Caco-2 (cell line): ENCODE data around the gene KAT2A. TPM values are rescaled to one million over a fixed set of nuclear protein-coding genes. Genes with fewer than 3 reads are reported as not detected.

ENCODE experiments used
- BruUV-seq: library from RNA; stranded (reverse); fragments of 400-500 nt; replicated peaks from 2 replicates; lab custom pipeline; 2021; lab: Mats Ljungman, UMichigan
- CTCF ChIA-PET: fragments of 300-600 bp; sonication (Branson Sonifier 250); formaldehyde crosslinking; loops from one replicate; lab custom pipeline; 2022; ENCODE audit warnings: antibody characterized with exemption; lab: Charles Lee
- POLR2A ChIA-PET: fragments of 300-600 bp; sonication (Branson Sonifier 250); formaldehyde crosslinking; loops from one replicate; lab custom pipeline; 2022; ENCODE audit warnings: antibody characterized with exemption; lab: Charles Lee
- DNase-seq, 2 experiments: peaks; one replicate each; pipeline versions ENCODE4 v3.0.0 to v3.0.0-alpha.2; 2020 to 2022
- H3K27me3 ChIP-seq: replicated peaks from 2 replicates; pipeline ENCODE4 v1.6.0; 2011; ENCODE audit warnings: low read length; ENCODE audit not compliant: control insufficient read depth, insufficient read depth
- H3K36me3 ChIP-seq: 2 replicates; pipeline ENCODE4 v1.5.1; 2011; ENCODE audit warnings: low read length; ENCODE audit not compliant: control insufficient read depth, insufficient read depth
- H3K4me1 ChIP-seq: fragments of 250-450 bp; sonication (Bioruptor Pico); 2 replicates; pipeline ENCODE4 v1.5.1; 2020; ENCODE audit warnings: mild to moderate bottlenecking
- H3K4me3 ChIP-seq: 2 replicates; pipeline ENCODE4 v1.5.1; 2011; ENCODE audit warnings: low read depth, mild to moderate bottlenecking, control low read depth, low read length
- H3K9me3 ChIP-seq: fragments of 250-450 bp; sonication (Bioruptor Pico); 2 replicates; pipeline ENCODE4 v1.5.1; 2020; ENCODE audit warnings: mild to moderate bottlenecking, moderate library complexity
- H3K27ac Mint-ChIP-seq: one replicate; pipeline ENCODE4 v1.8.0; 2022; ENCODE audit warnings: mixed read lengths; ENCODE audit not compliant: unreplicated experiment
- H3K27me3 Mint-ChIP-seq: one replicate; pipeline ENCODE4 v1.8.0; 2022; ENCODE audit warnings: mixed read lengths; ENCODE audit not compliant: insufficient read depth, unreplicated experiment
- H3K36me3 Mint-ChIP-seq: one replicate; pipeline ENCODE4 v1.8.0; 2022; ENCODE audit warnings: mild to moderate bottlenecking, mixed read lengths; ENCODE audit not compliant: insufficient read depth, unreplicated experiment
- H3K4me1 Mint-ChIP-seq: one replicate; pipeline ENCODE4 v1.8.0; 2022; ENCODE audit warnings: low read depth, mixed read lengths; ENCODE audit not compliant: unreplicated experiment
- H3K4me3 Mint-ChIP-seq: one replicate; pipeline ENCODE4 v1.8.0; 2022; ENCODE audit warnings: mild to moderate bottlenecking, moderate library complexity, mixed read lengths; ENCODE audit not compliant: unreplicated experiment
- H3K9me3 Mint-ChIP-seq: one replicate; pipeline ENCODE4 v1.8.0; 2022; ENCODE audit warnings: mixed read lengths; ENCODE audit not compliant: unreplicated experiment
- intact Hi-C: fragments of 100-400 bp; cut with micrococcal nuclease; formaldehyde crosslinking; loops from one replicate; pipeline ENCODE4 v1.10.0; 2022; ENCODE audit not compliant: unreplicated experiment
- total RNA-seq: library from RNA; stranded (reverse); gene quantifications from 2 replicates; pipeline ENCODE4 v1.2.3, GENCODE V29; 2022
- TF ChIP-seq, protein P1 (sequence below), 2 experiments: fragments of 200-600 bp in 1 of 2; IDR thresholded peaks; 1 replicate in 1 of 2; 2 replicates in 1 of 2; pipeline versions ENCODE4 v1.5.1 to v1.8.0; 2011 to 2022; ENCODE audit warnings: antibody characterized with exemption in 1 of 2, control low read depth in 1 of 2, inconsistent platforms in 1 of 2, low read depth in 1 of 2, low read length in 1 of 2, mild to moderate bottlenecking in 1 of 2, moderate library complexity in 1 of 2; ENCODE audit not compliant: insufficient read depth in 1 of 2, severe bottlenecking in 1 of 2, unreplicated experiment in 1 of 2

The KAT2A gene
- total RNA-seq, 1 experiment from 2014 or later, result 46.5 TPM

DNA sequence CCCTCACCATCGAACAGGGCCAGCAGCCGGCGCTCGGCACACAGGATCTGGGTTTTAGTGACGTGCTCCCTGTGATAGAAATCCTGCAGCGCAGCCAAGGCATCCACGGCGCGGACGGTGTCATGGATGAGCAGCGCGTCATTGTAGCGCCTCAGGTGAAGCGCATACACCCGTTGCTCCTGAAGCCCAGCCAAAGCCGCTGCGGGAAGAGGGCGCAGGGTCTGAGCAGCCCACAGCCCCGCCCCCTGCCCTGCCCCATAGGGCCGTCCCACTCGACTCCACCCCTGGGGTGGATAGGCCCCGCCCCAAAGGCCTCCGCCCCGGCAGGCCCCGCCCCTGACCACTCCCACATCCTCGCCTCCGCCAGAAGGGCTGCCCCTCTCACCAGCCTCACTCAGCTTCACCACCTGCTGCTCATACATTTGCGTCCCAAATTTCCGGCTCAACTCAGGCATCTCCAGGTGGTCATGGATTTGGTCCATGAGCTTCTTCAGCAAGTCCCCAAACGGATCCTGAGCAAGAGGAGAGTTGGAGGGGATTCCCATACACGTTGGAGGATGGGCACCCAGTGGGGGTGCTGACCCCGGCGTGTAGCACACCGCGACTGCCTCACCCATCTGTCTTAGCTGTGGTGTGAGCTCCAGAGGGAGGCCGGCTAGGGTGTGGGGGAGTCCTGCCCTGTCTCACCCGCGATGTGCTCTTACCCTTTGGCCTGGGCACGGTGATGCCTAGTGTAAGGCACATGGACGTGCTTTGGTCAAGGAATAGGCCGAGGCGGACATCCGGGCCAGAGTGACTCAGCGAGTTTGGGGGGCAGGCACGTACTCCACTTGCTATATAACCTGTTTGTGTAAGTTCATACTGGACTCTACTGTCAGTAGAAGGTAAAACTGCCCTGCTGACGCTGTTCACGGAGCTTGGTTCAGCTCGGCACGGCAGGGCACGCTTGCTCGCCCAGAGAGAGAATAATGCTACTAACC lies 13.3 kb downstream of the KAT2A start:
- H3K27me3 ChIP-seq, result no peaks in the 10 kb centered on the region
- BruUV-seq, result no TSS peak
- H3K4me1 ChIP-seq, result no peaks in the 10 kb centered on the region
- POLR2A ChIA-PET, result no interaction called here
- TF ChIP-seq, protein P1, sequence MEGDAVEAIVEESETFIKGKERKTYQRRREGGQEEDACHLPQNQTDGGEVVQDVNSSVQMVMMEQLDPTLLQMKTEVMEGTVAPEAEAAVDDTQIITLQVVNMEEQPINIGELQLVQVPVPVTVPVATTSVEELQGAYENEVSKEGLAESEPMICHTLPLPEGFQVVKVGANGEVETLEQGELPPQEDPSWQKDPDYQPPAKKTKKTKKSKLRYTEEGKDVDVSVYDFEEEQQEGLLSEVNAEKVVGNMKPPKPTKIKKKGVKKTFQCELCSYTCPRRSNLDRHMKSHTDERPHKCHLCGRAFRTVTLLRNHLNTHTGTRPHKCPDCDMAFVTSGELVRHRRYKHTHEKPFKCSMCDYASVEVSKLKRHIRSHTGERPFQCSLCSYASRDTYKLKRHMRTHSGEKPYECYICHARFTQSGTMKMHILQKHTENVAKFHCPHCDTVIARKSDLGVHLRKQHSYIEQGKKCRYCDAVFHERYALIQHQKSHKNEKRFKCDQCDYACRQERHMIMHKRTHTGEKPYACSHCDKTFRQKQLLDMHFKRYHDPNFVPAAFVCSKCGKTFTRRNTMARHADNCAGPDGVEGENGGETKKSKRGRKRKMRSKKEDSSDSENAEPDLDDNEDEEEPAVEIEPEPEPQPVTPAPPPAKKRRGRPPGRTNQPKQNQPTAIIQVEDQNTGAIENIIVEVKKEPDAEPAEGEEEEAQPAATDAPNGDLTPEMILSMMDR (IDR thresholded peaks at IDR 0.05; ENCODE audit: insufficient read depth in 1 of 2, low read depth in 1 of 2, low read length in 1 of 2, severe bottlenecking in 1 of 2, unreplicated experiment in 1 of 2), result no peak
- intact Hi-C loops, result no loop called here
- no peak overlapping the region for H3K27ac Mint-ChIP-seq
- H3K4me1 Mint-ChIP-seq, result no peaks in the 10 kb centered on the region
- CTCF ChIA-PET, result interaction anchor here (1.4 kb wide), 1 partner anchor 40 kb away, joined by 4 read pairs; no protein-coding TSS in a partner anchor
- peak; percentile 61 to 63 for DNase-seq
- H3K27me3 Mint-ChIP-seq, result peaks cover 3% of the 10 kb centered on the region
- H3K36me3 Mint-ChIP-seq, result peaks cover 4% of the 10 kb centered on the region
- no peaks in the 10 kb centered on the region for H3K9me3 Mint-ChIP-seq
- no peaks in the 10 kb centered on the region for H3K36me3 ChIP-seq
- no peak overlapping the region for H3K4me3 ChIP-seq
- H3K4me3 Mint-ChIP-seq, result no peak overlapping the region
- no peaks in the 10 kb centered on the region for H3K9me3 ChIP-seq

DNA sequence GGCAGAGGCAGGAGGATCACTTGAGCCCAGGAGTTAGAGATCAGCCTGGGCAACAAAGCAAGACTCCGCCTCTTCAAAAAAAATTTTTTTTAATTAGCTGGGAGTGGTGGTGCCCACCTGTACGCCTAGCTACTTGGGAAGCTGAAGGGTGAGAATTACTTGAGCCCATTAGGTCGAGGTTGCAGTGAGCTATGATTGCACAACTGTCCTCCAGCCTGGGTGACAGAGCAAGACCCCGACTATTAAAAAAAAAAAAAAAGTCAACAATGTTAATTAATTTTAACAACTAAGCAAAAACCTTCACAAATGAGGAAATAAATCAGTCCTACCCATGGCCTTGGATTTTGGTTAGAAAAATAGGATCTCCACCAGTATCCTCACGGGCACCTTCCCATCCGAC lies 14.0 kb downstream of the KAT2A start:
- ChIA-PET POLR2A (no interaction called here), CTCF (interaction anchor here (1.4 kb wide), 1 partner anchor 39 kb away, joined by 4 read pairs; no protein-coding TSS in a partner anchor)
- BruUV-seq, result no TSS peak
- H3K27ac Mint-ChIP-seq, result no peak overlapping the region
- TF ChIP-seq, protein P1 (IDR thresholded peaks at IDR 0.05; ENCODE audit: insufficient read depth in 1 of 2, low read depth in 1 of 2, low read length in 1 of 2, severe bottlenecking in 1 of 2, unreplicated experiment in 1 of 2), result no peak
- H3K36me3 Mint-ChIP-seq, result peaks cover 4% of the 10 kb centered on the region
- H3K4me1 Mint-ChIP-seq, result no peaks in the 10 kb centered on the region
- no peaks in the 10 kb centered on the region for H3K4me1 ChIP-seq
- intact Hi-C loops, result no loop called here
- DNase-seq, result no peak
- no peaks in the 10 kb centered on the region for H3K27me3 ChIP-seq
- no peaks in the 10 kb centered on the region for H3K36me3 ChIP-seq
- no peaks in the 10 kb centered on the region for H3K9me3 ChIP-seq
- no peaks in the 10 kb centered on the region for H3K9me3 Mint-ChIP-seq
- peaks cover 3% of the 10 kb centered on the region for H3K27me3 Mint-ChIP-seq
- H3K4me3 ChIP-seq, result no peak overlapping the region
- H3K4me3 Mint-ChIP-seq, result no peak overlapping the region

DNA sequence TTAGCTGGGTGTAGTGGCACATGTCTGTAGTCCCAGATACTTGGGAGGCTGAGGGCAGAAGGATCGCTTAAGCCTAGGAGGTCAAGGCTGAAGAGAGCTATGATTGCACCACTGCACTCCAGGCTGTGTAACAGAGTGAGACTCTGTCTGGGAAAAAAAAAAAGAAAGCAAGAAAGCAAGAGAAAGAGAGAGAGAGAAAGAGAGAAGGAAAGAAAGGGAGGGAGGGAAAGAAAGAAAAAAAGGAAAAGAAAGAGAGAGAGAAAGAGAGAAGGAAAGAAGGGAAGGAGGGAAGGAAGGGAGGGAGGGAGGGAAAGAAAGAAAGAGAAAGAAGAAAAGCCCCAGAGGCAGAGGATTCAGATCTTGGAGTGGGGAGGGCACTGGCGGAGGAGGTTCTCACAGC lies 15.2 kb downstream of the KAT2A start:
- TF ChIP-seq, protein P1 (IDR thresholded peaks at IDR 0.05; ENCODE audit: insufficient read depth in 1 of 2, low read depth in 1 of 2, low read length in 1 of 2, severe bottlenecking in 1 of 2, unreplicated experiment in 1 of 2), result no peak
- no peak for DNase-seq
- no peaks in the 10 kb centered on the region for H3K9me3 Mint-ChIP-seq
- intact Hi-C loops, result no loop called here
- H3K36me3 Mint-ChIP-seq, result peaks cover 2% of the 10 kb centered on the region
- peaks cover 3% of the 10 kb centered on the region for H3K27me3 Mint-ChIP-seq
- H3K36me3 ChIP-seq, result no peaks in the 10 kb centered on the region
- no peak overlapping the region for H3K27ac Mint-ChIP-seq
- no peaks in the 10 kb centered on the region for H3K4me1 Mint-ChIP-seq
- no peak overlapping the region for H3K4me3 ChIP-seq
- ChIA-PET CTCF (no interaction called here), POLR2A (no interaction called here)
- H3K4me3 Mint-ChIP-seq, result no peak overlapping the region
- H3K27me3 ChIP-seq, result no peaks in the 10 kb centered on the region
- no TSS peak for BruUV-seq
- no peaks in the 10 kb centered on the region for H3K9me3 ChIP-seq
- no peaks in the 10 kb centered on the region for H3K4me1 ChIP-seq
